KMS-11 (cell line): ENCODE data around the gene GALNT5.

Source experiments
- H2AFZ ChIP-seq: fragments of 200-600 bp; sonication (generic); 2 replicates; pipeline ENCODE4 v1.6.1; 2016; ENCODE audit warnings: antibody characterized with exemption, mixed run types, low read depth
- H3K27ac ChIP-seq: fragments of 200-600 bp; sonication (generic); 2 replicates; pipeline ENCODE4 v1.6.1; 2016; ENCODE audit warnings: mild to moderate bottlenecking, mixed run types
- H3K27me3 ChIP-seq: fragments of 200-600 bp; sonication (generic); 2 replicates; pipeline ENCODE4 v1.6.1; 2017; ENCODE audit warnings: mild to moderate bottlenecking, low read depth, mixed run types, moderate library complexity; ENCODE audit not compliant: insufficient read depth
- H3K36me3 ChIP-seq: fragments of 200-600 bp; sonication (generic); 2 replicates; pipeline ENCODE4 v1.6.1; 2017; ENCODE audit warnings: mild to moderate bottlenecking, mixed run types; ENCODE audit not compliant: insufficient read depth
- H3K4me1 ChIP-seq: fragments of 200-600 bp; sonication (generic); 2 replicates; pipeline ENCODE4 v1.6.1; 2016; ENCODE audit warnings: mild to moderate bottlenecking, low read depth, mixed run types; ENCODE audit not compliant: poor library complexity, severe bottlenecking
- H3K4me2 ChIP-seq: fragments of 200-600 bp; sonication (generic); 2 replicates; pipeline ENCODE4 v1.7.0; 2016; ENCODE audit warnings: mild to moderate bottlenecking, mixed run types
- H3K4me3 ChIP-seq: fragments of 200-600 bp; sonication (generic); IDR thresholded peaks from 2 replicates; pipeline ENCODE4 v1.6.1; 2017; ENCODE audit warnings: low read depth, low read length, mixed read lengths; ENCODE audit not compliant: insufficient read depth
- H3K79me2 ChIP-seq: fragments of 200-600 bp; sonication (generic); 2 replicates; pipeline ENCODE4 v1.6.1; 2016; ENCODE audit warnings: low read depth, mixed run types; ENCODE audit not compliant: insufficient read depth
- H3K9ac ChIP-seq: fragments of 200-600 bp; sonication (generic); 2 replicates; pipeline ENCODE4 v1.6.1; 2016; ENCODE audit warnings: mild to moderate bottlenecking, mixed run types
- H4K20me1 ChIP-seq: fragments of 200-600 bp; sonication (generic); 2 replicates; pipeline ENCODE4 v1.6.1; 2016; ENCODE audit warnings: mild to moderate bottlenecking, mixed run types; ENCODE audit not compliant: insufficient read depth
- TF ChIP-seq, protein P1 (sequence below): fragments of 200-600 bp; sonication (generic); conservative IDR thresholded peaks from 2 replicates; pipeline ENCODE4 v1.6.1; 2017; ENCODE audit warnings: low read depth, mild to moderate bottlenecking, antibody characterized with exemption, low read length, moderate library complexity, mixed read lengths

Gene GALNT5

DNA sequence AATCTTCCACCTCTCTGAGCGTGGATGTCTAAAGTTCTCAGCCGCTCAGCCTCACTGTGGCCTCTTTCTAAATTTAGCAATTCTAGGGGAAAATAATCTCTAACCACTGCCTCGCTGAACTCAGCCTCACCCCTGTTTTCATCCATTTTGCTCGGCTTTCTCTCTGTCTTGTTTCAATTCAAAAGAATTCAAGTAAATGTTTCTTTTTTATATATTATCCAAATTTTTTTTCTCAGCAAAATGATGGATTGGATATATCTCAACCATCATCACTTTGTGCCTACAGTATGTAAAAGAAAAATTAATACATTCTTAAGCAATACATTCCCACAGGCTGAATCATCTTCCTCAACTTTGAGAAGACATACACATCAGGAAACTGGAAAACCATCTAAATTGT, 24.0 kb upstream of the GALNT5 start:
- Histone ChIP-seq H3K79me2 (no peaks in the 10 kb centered on the region), H3K4me3 (peak overlapping the region; percentile 80), H2AFZ (peak overlapping the region; percentile 31; the same call in 1 of the 2 replicates), H3K9ac (no peak overlapping the region), H3K36me3 (no peaks in the 10 kb centered on the region), H4K20me1 (no peaks in the 10 kb centered on the region), H3K27ac (no peak overlapping the region), H3K27me3 (no peaks in the 10 kb centered on the region), H3K4me1 (peaks cover 24% of the 10 kb centered on the region), H3K4me2 (peak overlapping the region; percentile 82)
- TF ChIP-seq, protein P1, sequence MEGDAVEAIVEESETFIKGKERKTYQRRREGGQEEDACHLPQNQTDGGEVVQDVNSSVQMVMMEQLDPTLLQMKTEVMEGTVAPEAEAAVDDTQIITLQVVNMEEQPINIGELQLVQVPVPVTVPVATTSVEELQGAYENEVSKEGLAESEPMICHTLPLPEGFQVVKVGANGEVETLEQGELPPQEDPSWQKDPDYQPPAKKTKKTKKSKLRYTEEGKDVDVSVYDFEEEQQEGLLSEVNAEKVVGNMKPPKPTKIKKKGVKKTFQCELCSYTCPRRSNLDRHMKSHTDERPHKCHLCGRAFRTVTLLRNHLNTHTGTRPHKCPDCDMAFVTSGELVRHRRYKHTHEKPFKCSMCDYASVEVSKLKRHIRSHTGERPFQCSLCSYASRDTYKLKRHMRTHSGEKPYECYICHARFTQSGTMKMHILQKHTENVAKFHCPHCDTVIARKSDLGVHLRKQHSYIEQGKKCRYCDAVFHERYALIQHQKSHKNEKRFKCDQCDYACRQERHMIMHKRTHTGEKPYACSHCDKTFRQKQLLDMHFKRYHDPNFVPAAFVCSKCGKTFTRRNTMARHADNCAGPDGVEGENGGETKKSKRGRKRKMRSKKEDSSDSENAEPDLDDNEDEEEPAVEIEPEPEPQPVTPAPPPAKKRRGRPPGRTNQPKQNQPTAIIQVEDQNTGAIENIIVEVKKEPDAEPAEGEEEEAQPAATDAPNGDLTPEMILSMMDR = no peak

GRCh38 chr2:157236404-157236803, 21.1 kb upstream of the GALNT5 start:
- no peak overlapping the region for H3K4me2 ChIP-seq
- no peak overlapping the region for H3K4me3 ChIP-seq
- H3K27ac ChIP-seq = no peak overlapping the region
- no peaks in the 10 kb centered on the region for H3K36me3 ChIP-seq
- peaks cover 24% of the 10 kb centered on the region for H3K4me1 ChIP-seq
- TF ChIP-seq, protein P1 = no peak
- no peak overlapping the region for H3K9ac ChIP-seq
- H3K79me2 ChIP-seq = no peaks in the 10 kb centered on the region
- H3K27me3 ChIP-seq = no peaks in the 10 kb centered on the region
- H2AFZ ChIP-seq = no peak overlapping the region
- no peaks in the 10 kb centered on the region for H4K20me1 ChIP-seq

DNA sequence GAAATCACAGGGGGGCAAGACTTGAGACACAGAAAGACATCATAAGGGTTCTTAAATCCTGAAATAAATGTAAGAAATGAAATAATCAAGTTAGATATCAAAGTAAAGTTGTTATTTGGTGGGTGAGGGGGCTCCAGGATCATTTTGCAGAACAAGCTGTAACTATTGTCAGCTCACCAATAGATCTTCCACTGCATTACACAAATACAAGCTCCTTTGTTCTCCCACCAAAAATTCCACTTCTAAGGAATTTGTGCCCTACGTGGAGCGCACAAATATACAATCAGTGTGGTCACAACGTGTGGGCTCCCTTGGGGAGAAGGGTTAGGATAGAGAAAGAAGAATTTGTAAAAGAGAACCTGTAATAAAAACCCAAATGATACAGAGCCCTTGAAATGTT, 19.2 kb upstream of the GALNT5 start:
- TF ChIP-seq, protein P1 = no peak
- no peak overlapping the region for H3K4me2 ChIP-seq
- no peak overlapping the region for H2AFZ ChIP-seq
- H3K36me3 ChIP-seq = no peaks in the 10 kb centered on the region
- H3K27me3 ChIP-seq = no peaks in the 10 kb centered on the region
- H3K9ac ChIP-seq = no peak overlapping the region
- no peaks in the 10 kb centered on the region for H3K79me2 ChIP-seq
- no peak overlapping the region for H3K4me3 ChIP-seq
- no peak overlapping the region for H3K27ac ChIP-seq
- H3K4me1 ChIP-seq = peaks cover 13% of the 10 kb centered on the region
- no peaks in the 10 kb centered on the region for H4K20me1 ChIP-seq

DNA sequence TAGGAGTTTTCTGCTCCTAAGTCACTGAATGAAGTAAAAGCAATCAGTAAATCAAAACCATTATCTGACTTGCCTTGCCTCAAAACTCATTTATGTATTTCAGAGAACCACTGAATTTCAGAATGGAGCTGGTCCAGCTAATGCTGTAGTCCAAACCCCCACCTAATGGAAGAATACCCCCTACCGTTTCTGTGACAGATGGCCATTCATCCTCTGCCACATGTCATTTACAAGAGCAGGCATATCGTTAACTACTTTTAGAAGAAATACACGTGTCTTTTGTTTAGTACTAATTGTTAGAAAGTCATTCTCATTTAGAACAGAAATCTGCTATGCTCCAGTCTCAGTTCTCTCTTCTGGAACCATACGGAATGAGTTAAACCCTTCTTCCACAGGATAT, 12.8 kb upstream of the GALNT5 start:
- H3K9ac ChIP-seq = no peak overlapping the region

More for the DNA sequence above, 12.8 kb upstream of the GALNT5 start:
- no peak overlapping the region for H3K4me3 ChIP-seq
- no peaks in the 10 kb centered on the region for H3K79me2 ChIP-seq
- no peaks in the 10 kb centered on the region for H3K4me1 ChIP-seq
- H3K27me3 ChIP-seq = no peaks in the 10 kb centered on the region
- no peak overlapping the region for H2AFZ ChIP-seq
- no peaks in the 10 kb centered on the region for H3K36me3 ChIP-seq
- H4K20me1 ChIP-seq = no peaks in the 10 kb centered on the region
- H3K27ac ChIP-seq = no peak overlapping the region
- TF ChIP-seq, protein P1 = no peak
- H3K4me2 ChIP-seq = no peak overlapping the region
